WERI-Rb-1 (cell line): ENCODE data around the gene FOXS1.

Experiments used
- DNase-seq: peaks from one replicate; pipeline ENCODE4 v3.0.0-alpha.2; 2020
- H3K27ac ChIP-seq: fragments of 250-450 bp; sonication (Bioruptor Pico); 2 replicates; pipeline ENCODE4 v1.5.1; 2020; ENCODE audit warnings: mild to moderate bottlenecking, moderate library complexity
- H3K27me3 ChIP-seq: fragments of 250-450 bp; sonication (Bioruptor Pico); 2 replicates; pipeline ENCODE4 v1.5.1; 2021; ENCODE audit warnings: mild to moderate bottlenecking, low read depth, moderate library complexity; ENCODE audit not compliant: insufficient read depth, severe bottlenecking
- H3K36me3 ChIP-seq: fragments of 250-450 bp; sonication (Bioruptor Pico); 2 replicates; pipeline ENCODE4 v1.5.1; 2020; ENCODE audit warnings: mild to moderate bottlenecking, moderate library complexity
- H3K4me3 ChIP-seq: 2 replicates; pipeline ENCODE4 v1.5.1; 2011; ENCODE audit warnings: low read depth, mild to moderate bottlenecking, control low read depth, low read length
- H3K9me3 ChIP-seq: fragments of 250-450 bp; sonication (Bioruptor Pico); 2 replicates; pipeline ENCODE4 v1.5.1; 2021; ENCODE audit warnings: mild to moderate bottlenecking, moderate library complexity; ENCODE audit not compliant: severe bottlenecking
- TF ChIP-seq, protein P1 (sequence below): IDR thresholded peaks from 2 replicates; pipeline ENCODE4 v1.5.1; 2011; ENCODE audit warnings: low read depth, mild to moderate bottlenecking, control low read depth, inconsistent platforms, low read length

Gene FOXS1

DNA sequence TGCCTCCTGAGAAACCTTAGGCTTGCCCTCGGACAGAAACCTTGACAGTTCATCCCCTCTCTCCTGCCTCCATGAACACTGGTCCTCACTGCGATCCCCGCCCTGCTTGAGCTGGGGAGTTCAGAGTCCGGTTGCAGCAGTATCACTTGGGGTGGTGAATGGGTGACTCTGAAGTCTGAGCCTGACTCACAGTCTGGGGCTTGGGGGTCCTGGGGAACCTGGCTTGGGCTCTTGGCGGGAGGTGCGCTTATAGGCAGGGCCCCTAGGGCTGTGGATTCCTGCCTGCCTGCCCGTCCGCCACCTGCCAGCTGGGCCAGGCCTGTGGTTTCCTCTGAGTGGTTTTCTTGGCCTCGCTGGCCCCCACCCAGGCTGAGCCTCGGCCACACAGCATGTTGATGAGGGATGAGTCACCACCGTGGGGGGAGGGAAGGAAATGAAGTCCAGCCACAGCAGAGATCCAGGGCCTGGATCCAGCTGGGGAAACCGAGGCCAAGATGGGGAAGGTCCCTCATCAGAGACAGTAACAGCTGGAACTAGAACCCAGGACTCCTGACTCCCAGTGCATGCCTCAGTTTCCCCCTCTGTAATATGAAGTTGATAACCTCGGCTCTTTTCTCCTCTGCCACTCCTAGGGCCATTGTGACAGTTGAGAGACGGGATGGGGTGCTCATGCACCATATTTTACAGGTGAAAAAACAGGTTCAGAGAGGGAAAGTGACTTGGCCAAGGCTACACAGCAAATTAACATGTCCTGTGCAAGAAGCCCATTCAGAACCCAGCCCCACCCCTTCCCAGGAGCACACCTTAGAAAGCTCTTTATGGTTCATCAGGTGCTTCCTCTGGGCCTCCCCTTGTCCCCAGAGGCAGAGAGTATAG lies 9.2 kb downstream of the FOXS1 start:
- no peaks in the 10 kb centered on the region for H3K9me3 ChIP-seq
- TF ChIP-seq, protein P1, sequence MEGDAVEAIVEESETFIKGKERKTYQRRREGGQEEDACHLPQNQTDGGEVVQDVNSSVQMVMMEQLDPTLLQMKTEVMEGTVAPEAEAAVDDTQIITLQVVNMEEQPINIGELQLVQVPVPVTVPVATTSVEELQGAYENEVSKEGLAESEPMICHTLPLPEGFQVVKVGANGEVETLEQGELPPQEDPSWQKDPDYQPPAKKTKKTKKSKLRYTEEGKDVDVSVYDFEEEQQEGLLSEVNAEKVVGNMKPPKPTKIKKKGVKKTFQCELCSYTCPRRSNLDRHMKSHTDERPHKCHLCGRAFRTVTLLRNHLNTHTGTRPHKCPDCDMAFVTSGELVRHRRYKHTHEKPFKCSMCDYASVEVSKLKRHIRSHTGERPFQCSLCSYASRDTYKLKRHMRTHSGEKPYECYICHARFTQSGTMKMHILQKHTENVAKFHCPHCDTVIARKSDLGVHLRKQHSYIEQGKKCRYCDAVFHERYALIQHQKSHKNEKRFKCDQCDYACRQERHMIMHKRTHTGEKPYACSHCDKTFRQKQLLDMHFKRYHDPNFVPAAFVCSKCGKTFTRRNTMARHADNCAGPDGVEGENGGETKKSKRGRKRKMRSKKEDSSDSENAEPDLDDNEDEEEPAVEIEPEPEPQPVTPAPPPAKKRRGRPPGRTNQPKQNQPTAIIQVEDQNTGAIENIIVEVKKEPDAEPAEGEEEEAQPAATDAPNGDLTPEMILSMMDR = no peak
- no peaks in the 10 kb centered on the region for H3K27me3 ChIP-seq
- H3K27ac ChIP-seq = no peak overlapping the region
- no peaks in the 10 kb centered on the region for H3K36me3 ChIP-seq
- no peak overlapping the region for H3K4me3 ChIP-seq
- DNase-seq = peak; percentile 41

DNA sequence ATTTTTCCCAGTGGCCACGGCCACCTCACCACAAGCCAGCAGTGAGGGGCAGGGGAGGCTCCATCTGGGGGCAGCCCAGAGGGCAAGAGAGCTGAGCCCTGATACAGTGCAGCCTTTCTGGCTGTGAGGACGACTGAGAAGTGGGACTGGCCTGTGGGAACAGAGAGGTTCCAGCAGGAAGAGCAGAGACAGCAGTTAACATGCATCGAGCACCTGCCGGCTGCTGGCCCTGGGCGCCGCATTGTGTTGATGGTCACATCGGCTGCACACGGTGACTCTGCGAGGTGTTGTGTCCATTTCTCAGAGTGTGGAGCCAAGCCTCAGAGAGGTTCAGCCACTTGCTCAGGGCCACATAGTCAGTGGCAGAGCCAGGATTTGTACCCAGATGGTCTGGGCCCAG lies 9.8 kb downstream of the FOXS1 start:
- Histone ChIP-seq H3K27ac (no peak overlapping the region), H3K9me3 (no peaks in the 10 kb centered on the region), H3K4me3 (no peak overlapping the region), H3K27me3 (no peaks in the 10 kb centered on the region), H3K36me3 (no peaks in the 10 kb centered on the region)
- TF ChIP-seq, protein P1 = no peak
- no peak for DNase-seq

DNA sequence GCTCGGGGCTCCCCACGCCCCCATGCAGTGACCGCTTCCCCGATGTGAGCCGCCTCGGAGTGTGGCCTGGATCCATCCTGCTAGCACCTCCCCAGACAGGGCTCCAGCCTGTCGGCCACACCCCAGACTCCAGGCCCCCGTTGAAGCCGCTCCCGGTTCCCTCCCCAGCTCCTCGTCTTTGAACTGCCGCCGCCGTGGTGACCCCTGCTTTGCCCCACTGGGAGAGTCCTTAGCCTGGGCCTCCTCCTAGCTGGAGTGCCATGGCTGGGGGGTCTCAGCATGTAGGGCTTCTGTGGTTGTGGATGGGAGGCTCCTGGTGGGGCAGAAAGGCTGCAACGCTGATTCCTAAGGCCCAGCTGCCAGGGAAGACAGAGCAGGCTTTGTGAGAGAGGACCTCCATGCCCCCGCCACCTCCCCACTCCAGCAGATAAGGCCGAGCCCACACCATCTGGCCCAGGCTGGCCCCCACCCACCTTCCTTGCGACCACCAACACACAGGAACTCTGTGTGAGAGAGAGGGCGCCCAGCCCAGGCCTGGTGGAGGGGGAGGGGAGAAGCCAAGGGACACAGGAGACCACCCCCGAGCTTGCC lies 11.4 kb downstream of the FOXS1 start:
- no peaks in the 10 kb centered on the region for H3K36me3 ChIP-seq
- no peak overlapping the region for H3K4me3 ChIP-seq
- TF ChIP-seq, protein P1 = no peak
- no peaks in the 10 kb centered on the region for H3K9me3 ChIP-seq
- peak overlapping the region; percentile 55 for H3K27ac ChIP-seq
- peak; percentile 29 for DNase-seq
- H3K27me3 ChIP-seq = no peaks in the 10 kb centered on the region

DNA sequence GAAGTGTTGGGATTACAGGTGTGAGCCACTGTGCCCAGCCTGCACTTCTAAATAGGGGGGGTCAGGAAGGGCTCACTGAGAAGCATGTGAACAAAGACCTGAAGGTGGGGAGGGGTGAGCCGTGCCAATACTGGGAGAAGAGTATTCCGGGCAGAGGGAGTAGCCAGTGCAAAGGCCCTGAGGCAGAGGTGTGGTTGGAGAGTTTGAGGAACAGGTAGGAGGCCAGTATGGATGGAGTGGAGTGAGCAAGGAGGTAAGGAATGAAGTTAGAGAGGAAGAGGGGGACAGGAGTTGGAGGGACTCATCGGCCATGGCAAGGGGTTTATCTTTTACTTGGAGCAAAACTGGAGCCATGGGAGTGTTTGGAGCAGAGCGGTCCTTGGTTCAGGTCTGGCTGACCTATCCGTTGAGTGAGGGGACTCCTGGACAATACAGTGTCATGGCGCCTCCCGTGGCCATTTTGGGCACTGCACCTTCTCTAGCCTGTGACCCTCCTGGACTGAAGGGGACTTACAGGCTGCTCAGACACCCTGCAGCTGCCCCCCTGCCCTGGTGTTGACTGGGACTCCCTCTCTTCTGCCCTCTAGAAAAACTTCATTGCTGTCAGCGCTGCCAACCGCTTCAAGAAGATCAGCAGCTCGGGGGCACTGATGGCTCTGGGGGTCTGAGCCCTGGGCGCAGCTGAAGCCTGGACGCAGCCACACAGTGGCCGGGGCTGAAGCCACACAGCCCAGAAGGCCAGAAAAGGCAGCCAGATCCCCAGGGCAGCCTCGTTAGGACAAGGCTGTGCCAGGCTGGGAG lies 12.1 kb downstream of the FOXS1 start:
- no peaks in the 10 kb centered on the region for H3K27me3 ChIP-seq
- no peaks in the 10 kb centered on the region for H3K36me3 ChIP-seq
- no peak overlapping the region for H3K4me3 ChIP-seq
- H3K27ac ChIP-seq = peak overlapping the region; percentile 55
- peak; percentile 86 for DNase-seq
- H3K9me3 ChIP-seq = no peaks in the 10 kb centered on the region
- TF ChIP-seq, protein P1 = peak; percentile 96

DNA sequence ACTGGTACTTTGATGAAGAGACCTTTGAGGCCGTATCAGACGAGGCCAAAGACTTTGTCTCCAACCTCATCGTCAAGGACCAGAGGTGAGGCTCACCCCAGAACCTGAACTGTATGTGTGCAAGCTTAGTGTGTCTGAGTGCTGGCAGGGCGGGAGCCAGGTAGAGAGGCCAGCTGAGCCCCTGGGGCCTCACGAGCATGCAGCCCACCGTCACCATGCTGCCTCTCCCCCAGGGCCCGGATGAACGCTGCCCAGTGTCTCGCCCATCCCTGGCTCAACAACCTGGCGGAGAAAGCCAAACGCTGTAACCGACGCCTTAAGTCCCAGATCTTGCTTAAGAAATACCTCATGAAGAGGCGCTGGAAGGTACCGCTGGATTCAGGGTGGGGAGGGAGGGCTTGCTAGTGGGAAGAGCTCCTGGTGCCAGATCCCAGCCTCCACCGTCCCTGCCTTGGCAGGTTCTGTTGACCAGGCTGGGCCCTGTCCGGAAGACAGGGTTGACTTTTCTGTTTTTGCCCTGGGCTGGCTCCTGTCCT lies 13.6 kb downstream of the FOXS1 start:
- H3K9me3 ChIP-seq = no peaks in the 10 kb centered on the region
- TF ChIP-seq, protein P1 = no peak
- no peaks in the 10 kb centered on the region for H3K36me3 ChIP-seq
- H3K27ac ChIP-seq = no peak overlapping the region
- no peaks in the 10 kb centered on the region for H3K27me3 ChIP-seq
- no peak for DNase-seq
- no peak overlapping the region for H3K4me3 ChIP-seq
